Duodenal mucosa (tissue), 2 donors: ENCODE data around the gene B3GAT3.
A peak's percentile ranks its signal among the peaks of the same experiment; 100 is the strongest.
"Not testable (repeated sequence)": the region's sequence is repeated elsewhere in the genome, so short reads cannot be mapped to it uniquely, and the experiment has no call there.

Source experiments
- H3K27ac ChIP-seq: one replicate; pipeline ENCODE4 v1.7.0; 2013; ENCODE audit warnings: low read depth, low read length
- H3K27me3 ChIP-seq, 2 donors: one replicate each; pipeline ENCODE4 v1.7.0; 2013; ENCODE audit warnings: low read length in 2 of 2, control low read depth in 1 of 2; ENCODE audit not compliant: insufficient read depth in 2 of 2, control insufficient read depth in 1 of 2
- H3K36me3 ChIP-seq, 2 donors: one replicate each; pipeline ENCODE4 v1.7.0; 2013; ENCODE audit warnings: low read length in 2 of 2, control low read depth in 1 of 2; ENCODE audit not compliant: insufficient read depth in 2 of 2, control insufficient read depth in 1 of 2
- H3K4me1 ChIP-seq, 2 donors: one replicate each; pipeline ENCODE4 v1.7.0; 2013; ENCODE audit warnings: low read length in 2 of 2, control low read depth in 1 of 2; ENCODE audit not compliant: insufficient read depth in 2 of 2, control insufficient read depth in 1 of 2
- H3K4me3 ChIP-seq, 2 donors: one replicate each; pipeline ENCODE4 v1.7.0; 2013; ENCODE audit warnings: low read length in 2 of 2, low read depth in 1 of 2
- H3K9ac ChIP-seq, 2 donors: one replicate each; pipeline ENCODE4 v1.7.0; 2013; ENCODE audit warnings: low read length in 2 of 2, low read depth in 1 of 2
- H3K9me3 ChIP-seq, 2 donors: one replicate each; pipeline ENCODE4 v1.7.0; 2013; ENCODE audit warnings: low read length in 2 of 2, control low read depth in 1 of 2; ENCODE audit not compliant: control insufficient read depth in 1 of 2

Gene B3GAT3

DNA sequence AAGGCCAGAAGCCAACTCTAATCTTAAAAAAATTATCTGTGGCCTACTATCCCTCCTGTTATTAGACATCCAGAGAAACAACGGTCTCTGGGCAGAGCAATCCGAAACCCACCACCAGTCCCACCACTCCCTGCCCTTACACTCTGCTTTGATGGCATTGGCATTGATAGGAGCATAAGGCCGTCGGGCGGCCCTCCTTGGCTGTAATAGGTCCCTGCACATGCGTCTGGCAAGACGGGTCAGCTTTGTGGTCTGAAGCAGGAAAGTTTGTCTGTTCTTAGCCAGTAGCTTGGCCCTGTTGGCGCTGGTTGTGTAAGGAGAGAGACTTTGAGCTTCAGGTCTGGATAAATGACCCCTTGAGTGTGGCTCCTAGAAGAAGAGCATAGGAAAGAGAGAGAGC, 26.7 kb downstream of the B3GAT3 start:
- H3K9me3 ChIP-seq: no peaks in the 10 kb centered on the region
- no peaks in the 10 kb centered on the region for H3K27me3 ChIP-seq
- no peak overlapping the region for H3K4me3 ChIP-seq
- peaks cover 45 to 50% of the 10 kb centered on the region in 2 donors for H3K36me3 ChIP-seq
- H3K9ac ChIP-seq: no peak overlapping the region
- no peak overlapping the region for H3K27ac ChIP-seq
- H3K4me1 ChIP-seq: peaks cover 31 to 37% of the 10 kb centered on the region in 2 donors

DNA sequence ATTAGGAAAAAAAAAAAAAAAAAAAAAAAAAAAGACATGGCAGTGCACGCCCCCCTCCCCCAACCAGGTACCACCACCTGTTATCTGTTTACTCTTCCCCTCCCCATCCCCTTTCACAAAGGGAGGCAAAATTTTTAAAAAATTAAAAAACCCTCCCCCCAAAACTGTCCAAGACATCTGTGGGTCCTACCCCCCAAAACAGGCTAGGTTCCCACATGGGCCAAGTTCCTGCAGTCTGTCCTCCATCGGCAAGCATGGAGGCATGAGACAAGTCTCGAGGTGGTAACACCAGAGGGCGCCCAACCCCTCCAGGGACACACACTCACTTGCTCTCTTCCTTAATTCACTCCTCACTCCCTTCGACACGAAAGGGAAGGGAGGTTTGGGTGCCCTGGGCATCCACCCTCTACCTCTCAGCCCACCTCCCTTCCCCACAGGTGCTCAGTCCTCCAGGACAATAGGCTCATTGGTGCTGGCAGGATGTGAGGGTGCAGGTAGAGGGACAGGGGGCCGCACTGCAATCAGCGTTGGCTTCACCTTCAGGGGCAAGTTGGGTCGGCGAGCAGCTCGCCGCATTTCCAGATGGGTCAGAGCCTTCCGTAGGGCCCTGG, 28.2 kb downstream of the B3GAT3 start:
- Histone ChIP-seq H3K27ac (no peak overlapping the region), H3K27me3 (no peaks in the 10 kb centered on the region), H3K36me3 (peaks cover 45 to 50% of the 10 kb centered on the region in 2 donors), H3K4me1 (peaks cover 22 to 30% of the 10 kb centered on the region in 2 donors), H3K9ac (peak overlapping the region in 1 of 2 donors; percentile 32), H3K9me3 (no peaks in the 10 kb centered on the region), H3K4me3 (no peak overlapping the region)

DNA sequence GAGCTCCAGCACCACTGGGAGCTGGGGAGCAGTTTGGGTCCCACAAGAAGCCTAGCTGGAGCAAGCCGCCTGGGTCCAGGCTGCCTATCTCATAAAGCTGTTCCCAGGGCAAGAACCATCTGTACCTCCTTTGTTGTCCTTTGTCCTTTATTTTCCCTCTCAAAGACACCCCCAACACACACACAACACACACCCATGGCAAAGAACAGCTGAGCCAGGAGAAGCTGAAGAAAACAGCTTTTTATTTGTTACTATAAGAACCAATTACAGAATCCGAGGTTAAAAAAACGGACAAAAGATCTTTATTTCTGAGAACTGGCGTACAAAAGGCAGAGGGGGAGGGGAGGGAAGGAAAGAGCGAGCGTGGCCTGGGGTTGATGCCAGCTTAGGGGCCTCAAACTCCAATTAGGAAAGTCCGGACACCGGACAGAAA, 28.8 kb downstream of the B3GAT3 start:
- H3K4me1 ChIP-seq: peaks cover 22 to 30% of the 10 kb centered on the region in 2 donors
- H3K9me3 ChIP-seq: no peaks in the 10 kb centered on the region
- H3K27ac ChIP-seq: no peak overlapping the region
- H3K27me3 ChIP-seq: no peaks in the 10 kb centered on the region
- H3K4me3 ChIP-seq: peak overlapping the region in 1 of 2 donors; percentile 75
- H3K36me3 ChIP-seq: peaks cover 41 to 44% of the 10 kb centered on the region in 2 donors
- peak overlapping the region; percentile 7 to 74 for H3K9ac ChIP-seq

DNA sequence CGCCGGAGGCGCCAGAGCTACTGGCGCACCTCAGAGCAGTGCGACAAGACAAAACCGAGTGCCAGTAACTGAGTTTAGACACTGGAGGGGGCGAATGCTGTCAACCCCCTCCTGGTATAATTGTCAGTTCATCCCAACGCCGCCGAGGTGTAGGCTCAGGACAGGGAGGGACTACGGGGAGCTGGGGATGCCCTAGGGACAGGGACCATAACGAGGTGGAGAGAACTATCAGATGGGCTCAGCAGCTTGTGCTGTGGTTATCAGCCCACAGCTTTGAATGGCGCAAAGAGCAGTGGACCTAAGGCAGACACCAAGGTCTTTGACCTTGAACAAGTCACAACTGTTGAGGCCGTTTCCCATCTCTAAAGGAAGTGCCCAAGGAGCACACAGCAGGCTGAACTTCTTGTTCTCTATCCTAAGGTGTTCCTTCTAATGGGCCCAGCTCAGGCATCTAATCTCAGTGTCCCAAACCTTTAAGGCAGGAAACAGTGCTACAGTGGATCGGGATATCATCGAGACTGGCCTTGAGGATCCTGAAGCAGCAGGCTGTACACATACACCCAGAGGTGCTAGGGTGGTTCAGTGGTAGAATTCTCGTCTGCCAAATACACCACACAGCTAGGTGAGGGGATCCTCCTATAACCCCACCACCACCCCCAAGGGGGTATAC, 29.5 kb downstream of the B3GAT3 start:
- Histone ChIP-seq H3K4me1 (peaks cover 22 to 30% of the 10 kb centered on the region in 2 donors), H3K9me3 (no peaks in the 10 kb centered on the region), H3K27ac (peak overlapping the region; percentile 86), H3K9ac (peak overlapping the region; percentile 70 to 74), H3K4me3 (peak overlapping the region; percentile 75 to 76), H3K27me3 (no peaks in the 10 kb centered on the region), H3K36me3 (peaks cover 34 to 42% of the 10 kb centered on the region in 2 donors)

DNA sequence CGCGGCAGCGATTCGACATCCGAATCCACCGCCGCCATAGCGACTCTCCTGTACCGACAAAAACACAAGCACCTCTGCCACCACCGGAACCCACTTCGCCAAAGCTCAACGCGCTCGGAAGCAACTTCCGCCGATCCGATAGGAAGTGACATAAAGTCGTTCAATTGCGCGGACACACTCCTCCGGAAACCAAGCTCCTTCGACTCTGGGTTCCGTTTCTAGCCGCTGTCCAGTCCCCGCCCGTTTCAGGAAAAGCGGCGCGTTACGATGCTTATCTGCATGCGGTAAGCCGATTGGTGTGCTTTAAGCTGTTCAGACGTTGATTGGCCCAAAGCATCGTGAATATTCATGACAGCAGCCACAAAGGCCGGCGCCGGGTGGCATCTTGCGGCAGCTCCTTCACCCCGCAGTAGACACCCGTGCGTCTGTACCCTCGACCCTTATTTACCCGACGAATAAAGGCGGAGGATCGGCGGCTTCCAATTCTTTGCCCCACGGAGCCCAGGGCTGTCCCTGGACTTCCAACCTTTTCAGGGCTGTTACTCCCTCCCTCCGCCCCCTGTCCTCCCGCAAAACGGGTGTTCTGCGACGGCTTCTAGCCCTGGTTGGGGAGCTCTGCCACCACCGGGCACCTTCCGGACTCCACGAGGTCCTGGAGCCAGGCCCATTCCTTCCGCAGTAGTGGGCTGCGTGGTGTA, 30.2 kb downstream of the B3GAT3 start, which contains the start of gene TUT1:
TSS of gene TUT1 (minus strand) at position 76 of the 698 bp plus-strand sequence. CDS start at position 38, 38 bp downstream.
- Histone ChIP-seq H3K4me1 (peaks cover 22 to 30% of the 10 kb centered on the region in 2 donors), H3K4me3 (peak within 1 kb of the TSS; percentile 76 to 90), H3K9me3 (no peaks in the 10 kb centered on the region), H3K9ac (peak within 1 kb of the TSS; percentile 91 to 94), H3K27ac (peak within 1 kb of the TSS; percentile 86), H3K27me3 (no peaks in the 10 kb centered on the region), H3K36me3 (peaks cover 31 to 38% of the 10 kb centered on the region in 2 donors)

DNA sequence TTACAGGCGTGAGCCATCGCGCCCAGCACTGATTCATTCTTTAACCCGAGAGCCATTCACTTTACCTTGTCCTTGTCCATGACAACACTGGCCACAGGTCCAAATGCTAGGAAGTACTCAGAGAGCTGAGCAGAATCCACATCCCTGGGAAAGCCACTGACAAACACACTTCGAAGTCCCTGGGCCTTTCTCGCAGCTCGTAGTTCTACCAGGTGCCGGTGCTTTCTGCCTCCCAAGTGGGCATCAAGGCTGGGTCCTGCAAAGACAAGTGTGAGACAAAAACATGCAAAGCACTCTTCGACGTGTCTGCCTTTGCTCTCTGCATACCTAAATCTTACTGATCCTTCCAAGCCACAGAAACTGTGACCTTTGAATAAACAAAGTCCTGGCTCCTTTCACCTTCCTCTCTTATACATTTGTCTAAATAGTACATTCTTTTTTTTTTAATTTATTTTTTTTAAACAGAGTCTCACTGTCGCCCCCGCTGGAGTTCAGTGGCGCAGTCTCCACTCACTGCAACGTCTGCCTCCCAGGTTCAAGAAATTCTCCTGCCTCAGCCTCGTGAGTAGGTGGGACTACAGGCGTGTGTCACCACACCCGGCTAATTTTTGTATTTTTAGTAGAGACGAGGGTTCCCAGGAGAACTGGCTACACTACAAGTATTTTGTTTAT, 32.7 kb downstream of the B3GAT3 start:
- Histone ChIP-seq H3K27me3 (no peaks in the 10 kb centered on the region), H3K36me3 (peaks cover 9 to 24% of the 10 kb centered on the region in 2 donors), H3K4me3 (no peak overlapping the region), H3K27ac (no peak overlapping the region), H3K9me3 (no peaks in the 10 kb centered on the region), H3K9ac (no peak overlapping the region), H3K4me1 (peaks cover 22 to 30% of the 10 kb centered on the region in 2 donors)

DNA sequence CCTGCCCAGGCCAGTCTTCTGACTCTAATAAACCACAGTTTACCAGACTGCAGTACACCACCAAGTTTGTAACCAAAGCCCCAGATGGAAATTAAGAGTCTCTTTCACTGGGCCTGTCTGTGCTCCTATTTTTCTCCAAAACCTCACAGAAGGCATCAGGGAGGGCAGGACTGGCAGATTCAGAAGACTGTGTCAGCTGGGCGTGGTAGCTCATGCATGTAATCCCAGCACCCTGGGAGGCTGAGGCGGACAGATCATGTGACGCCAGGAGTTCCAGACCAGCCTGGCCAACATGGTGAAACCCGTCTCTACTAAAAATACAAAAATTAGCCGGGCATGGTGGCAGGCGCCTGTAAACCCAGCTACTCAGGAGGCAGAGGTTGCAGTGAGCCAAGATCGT, 36.4 kb downstream of the B3GAT3 start:
- H3K27ac ChIP-seq, H3K4me3 ChIP-seq, H3K9me3 ChIP-seq, H3K4me1 ChIP-seq, H3K27me3 ChIP-seq, H3K9ac ChIP-seq: not testable (repeated sequence)
- peaks cover 6 to 30% of the 10 kb centered on the region in 2 donors for H3K36me3 ChIP-seq

DNA sequence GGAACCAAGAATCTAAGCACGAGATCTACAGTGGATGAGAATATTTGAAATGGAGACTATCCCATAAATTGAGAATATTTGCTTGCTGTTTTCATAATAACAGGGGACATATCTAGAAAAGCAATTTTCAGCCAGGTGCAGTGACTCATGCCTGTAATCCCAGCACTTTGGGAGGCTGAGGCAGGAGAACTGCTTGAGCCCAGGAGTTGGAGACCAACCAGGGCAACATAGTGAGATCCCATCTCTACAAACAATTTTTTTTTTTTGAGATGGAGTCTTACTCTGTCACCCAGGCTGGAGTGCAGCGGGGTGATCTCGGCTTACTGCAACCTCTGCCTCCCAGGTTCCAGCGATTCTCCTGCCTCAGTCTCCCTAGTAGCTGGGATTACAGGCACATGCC, 40.1 kb downstream of the B3GAT3 start:
- H3K36me3 ChIP-seq: peaks cover 6 to 54% of the 10 kb centered on the region in 2 donors
- H3K4me1 ChIP-seq, H3K27me3 ChIP-seq, H3K9ac ChIP-seq, H3K4me3 ChIP-seq, H3K27ac ChIP-seq, H3K9me3 ChIP-seq: not testable (repeated sequence)

DNA sequence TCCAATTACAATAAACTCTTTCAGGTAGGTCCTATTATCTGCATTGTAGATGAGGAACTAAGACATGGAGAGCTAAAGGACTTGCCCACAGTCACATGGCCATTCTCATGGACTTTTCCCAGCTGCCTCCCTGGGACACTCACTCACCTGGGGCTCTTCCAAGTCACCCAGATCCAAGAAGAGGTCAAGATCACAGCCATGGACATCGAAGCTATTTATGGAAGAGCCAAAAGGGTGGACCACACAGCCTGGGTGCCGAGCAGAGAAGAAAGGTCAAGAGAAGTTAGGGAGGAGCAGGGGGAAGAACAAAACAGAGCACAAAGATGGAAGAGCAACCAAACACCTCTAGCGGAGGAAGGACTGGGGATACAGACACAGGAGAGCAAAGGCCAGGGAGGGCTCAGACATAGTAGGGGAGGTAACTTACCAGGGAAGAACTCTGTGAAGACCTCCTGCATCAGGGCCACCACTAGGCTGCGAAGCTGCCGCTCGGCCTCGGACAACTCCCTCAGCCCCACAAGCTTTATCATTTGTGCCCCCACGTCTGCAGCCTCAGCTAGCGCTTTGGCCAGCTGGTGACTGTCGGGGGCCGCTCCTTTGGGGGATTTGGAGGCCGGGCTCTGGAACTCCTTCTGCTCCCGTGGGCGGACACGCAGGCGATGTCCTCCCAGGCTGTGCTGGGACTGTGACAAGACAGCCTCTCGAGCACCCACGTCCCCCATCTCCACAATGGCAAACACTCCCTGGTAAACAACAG, 40.6 kb downstream of the B3GAT3 start:
- H3K4me3 ChIP-seq: no peak overlapping the region
- H3K36me3 ChIP-seq: peaks cover 9 to 57% of the 10 kb centered on the region in 2 donors
- no peaks in the 10 kb centered on the region for H3K9me3 ChIP-seq
- H3K27me3 ChIP-seq: no peaks in the 10 kb centered on the region
- H3K4me1 ChIP-seq: peaks cover 3 to 5% of the 10 kb centered on the region in 2 donors
- no peak overlapping the region for H3K9ac ChIP-seq
- H3K27ac ChIP-seq: no peak overlapping the region
